Measurements from ENCODE around the gene KCNH5. TPM values are rescaled to one million over a fixed set of nuclear protein-coding genes. Genes with fewer than 3 reads are reported as not detected.
"Not testable (repeated sequence)": the region's sequence is repeated elsewhere in the genome, so short reads cannot be mapped to it uniquely, and the experiment has no call there.

The KCNH5 gene
- total RNA-seq, 1 donor from 2014 or later = not detected

GRCh38 chr14:62778852-62779251 is 266.4 kb downstream of the KCNH5 start:
- intact Hi-C loops (cut with DNase I) = no loop called here
- DNase-seq (ENCODE audit: low spot score) (no peak), ATAC-seq (no peak)

DNA sequence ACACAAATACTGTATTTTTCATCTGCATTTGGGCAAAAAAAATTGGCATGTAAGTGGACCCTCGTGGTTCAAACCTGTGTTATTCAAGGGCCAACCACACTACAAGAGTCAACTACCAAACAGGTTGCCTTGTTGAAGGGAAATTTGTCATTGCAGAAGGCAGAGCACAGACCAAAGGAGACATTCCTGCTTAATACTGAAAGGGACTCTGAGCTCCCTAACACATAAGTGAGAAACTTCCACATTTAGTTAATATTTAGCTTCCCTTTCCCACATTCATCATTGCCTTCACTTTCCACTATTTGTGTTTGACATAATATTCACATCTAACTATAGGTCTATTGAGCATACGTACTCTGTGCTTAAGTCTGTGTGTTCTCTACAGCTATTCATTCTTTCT is 266.9 kb downstream of the KCNH5 start:
- ATAC-seq (no peak), DNase-seq (ENCODE audit: low spot score) (no peak)
- intact Hi-C loops (cut with DNase I) = no loop called here

GRCh38 chr14:62777510-62777909 is 267.7 kb downstream of the KCNH5 start:
- intact Hi-C loops (cut with DNase I) = no loop called here
- no peak for ATAC-seq
- no peak for DNase-seq (ENCODE audit: low spot score)

DNA sequence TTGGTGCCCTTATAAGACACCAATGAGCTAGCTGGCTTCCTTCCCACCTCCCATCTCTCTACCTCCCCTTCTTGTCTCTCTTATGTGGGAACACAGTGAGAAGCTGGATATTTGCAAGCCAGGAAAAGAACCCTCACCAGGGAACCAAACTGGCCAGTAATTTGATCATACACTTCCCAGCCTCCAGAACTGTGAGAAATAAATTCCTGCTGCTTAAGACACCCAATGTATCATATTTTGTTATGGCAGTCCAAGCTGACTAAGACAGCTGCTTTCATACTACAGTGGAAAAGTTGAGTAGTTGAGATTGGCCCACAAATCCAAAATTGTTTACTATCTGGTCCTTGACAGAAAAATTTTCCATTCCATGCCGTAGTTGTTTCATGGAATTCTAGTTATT is 269.0 kb downstream of the KCNH5 start:
- ATAC-seq (no peak), DNase-seq (ENCODE audit: low spot score) (no peak)
- intact Hi-C loops (cut with DNase I) = no loop called here

DNA sequence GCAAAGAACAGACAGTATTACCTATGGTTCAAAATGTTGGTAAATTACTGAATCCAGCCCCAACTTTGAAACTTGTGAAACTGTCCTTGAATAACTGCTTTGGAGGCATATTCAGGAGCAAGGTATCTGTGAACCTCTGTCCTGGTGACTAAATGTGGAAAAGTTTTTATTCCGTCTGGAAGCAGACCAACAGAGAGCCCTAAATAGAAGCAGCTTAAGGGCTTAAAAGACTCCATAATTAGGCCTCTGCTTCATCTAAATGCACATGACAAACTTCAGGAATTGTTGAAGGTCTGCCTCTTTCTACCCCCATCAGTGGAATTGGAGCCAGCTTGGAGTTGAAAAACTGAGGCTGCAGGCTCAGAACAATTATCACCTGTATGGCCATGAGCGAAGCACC is 276.5 kb downstream of the KCNH5 start:
- DNase-seq (ENCODE audit: low spot score) = no peak
- intact Hi-C loops (cut with DNase I) = no loop called here
- ATAC-seq = no peak

DNA sequence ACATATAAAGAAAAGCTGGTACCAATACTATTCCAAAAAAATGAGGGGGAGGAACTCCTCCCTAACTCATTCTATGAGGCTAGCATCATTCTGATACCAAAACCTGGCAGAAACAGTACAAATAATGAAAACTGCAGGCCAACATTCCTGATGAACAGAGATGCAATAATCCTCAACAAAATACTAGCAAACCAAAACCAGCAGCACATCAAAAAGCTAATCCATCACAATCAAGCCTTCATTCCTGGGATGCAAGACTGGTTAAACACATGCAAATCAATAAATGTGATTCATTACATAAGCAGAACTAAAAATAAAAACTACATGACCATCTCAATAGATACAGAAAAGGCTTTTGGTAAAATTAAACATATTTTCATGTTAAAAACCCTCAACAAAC is 281.3 kb downstream of the KCNH5 start:
- no peak for DNase-seq (ENCODE audit: low spot score)
- ATAC-seq = no peak
- intact Hi-C loops (cut with DNase I) = no loop called here

GRCh38 chr14:62759796-62760195 is 285.5 kb downstream of the KCNH5 start:
- intact Hi-C loops (cut with DNase I) = no loop called here
- no peak for ATAC-seq

GRCh38 chr14:62746881-62747280 is 298.4 kb downstream of the KCNH5 start:
- ATAC-seq; intact Hi-C loops (cut with DNase I); DNase-seq (ENCODE audit: low spot score): not testable (repeated sequence)

More at GRCh38 chr14:62759796-62760195, 285.5 kb downstream of the KCNH5 start:
- DNase-seq (ENCODE audit: low spot score) = no peak

DNA sequence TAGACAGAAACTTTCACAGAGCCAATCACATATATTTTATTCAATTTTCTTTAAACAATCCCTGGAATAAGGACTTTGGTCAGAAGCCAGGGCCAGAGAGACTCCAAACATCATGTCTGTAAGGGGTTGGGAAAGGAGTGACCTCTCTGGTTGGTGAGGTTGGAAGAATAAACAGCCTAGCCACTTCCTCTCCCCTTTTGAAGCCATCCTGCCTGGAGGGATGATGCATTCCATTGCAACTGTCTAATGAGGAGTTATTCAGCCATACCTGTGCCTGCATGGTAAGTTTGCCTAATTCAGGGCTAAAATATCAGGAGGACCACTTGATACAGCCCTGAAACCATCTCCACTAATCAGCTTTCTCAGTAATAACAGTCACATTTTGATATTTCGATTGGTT is 299.8 kb downstream of the KCNH5 start:
- DNase-seq (ENCODE audit: low spot score) (no peak), ATAC-seq (no peak)
- intact Hi-C loops (cut with DNase I) = no loop called here

- no peak for ATAC-seq
- intact Hi-C loops (cut with DNase I) = no loop called here
- DNase-seq (ENCODE audit: low spot score) = no peak
Observed at GRCh38 chr14:62743560-62743959, 301.7 kb downstream of the KCNH5 start.

DNA sequence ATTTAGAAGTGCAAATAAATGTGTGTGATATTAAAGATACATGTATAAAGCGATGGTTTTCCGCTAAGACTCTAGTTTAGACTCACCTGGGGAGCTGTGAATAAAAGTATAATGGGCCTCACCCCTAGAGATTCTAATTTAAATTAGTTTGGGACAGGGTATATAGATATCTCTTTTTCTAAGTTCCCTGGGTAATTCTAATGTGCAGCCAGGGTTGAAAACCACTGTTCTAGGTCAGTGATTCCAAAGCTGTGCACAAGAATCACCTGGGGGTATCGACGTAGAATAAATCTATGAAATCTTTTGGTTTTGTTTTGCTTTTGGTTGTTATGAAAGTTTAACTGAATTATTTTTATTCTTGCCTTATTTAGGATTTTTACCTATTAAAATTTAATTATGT is 302.1 kb downstream of the KCNH5 start:
- no peak for ATAC-seq
- intact Hi-C loops (cut with DNase I) = no loop called here
- no peak for DNase-seq (ENCODE audit: low spot score)

- no peak for ATAC-seq
- no peak for DNase-seq (ENCODE audit: low spot score)
- intact Hi-C loops (cut with DNase I) = no loop called here
Observed at GRCh38 chr14:62739647-62740046, 305.6 kb downstream of the KCNH5 start.

DNA sequence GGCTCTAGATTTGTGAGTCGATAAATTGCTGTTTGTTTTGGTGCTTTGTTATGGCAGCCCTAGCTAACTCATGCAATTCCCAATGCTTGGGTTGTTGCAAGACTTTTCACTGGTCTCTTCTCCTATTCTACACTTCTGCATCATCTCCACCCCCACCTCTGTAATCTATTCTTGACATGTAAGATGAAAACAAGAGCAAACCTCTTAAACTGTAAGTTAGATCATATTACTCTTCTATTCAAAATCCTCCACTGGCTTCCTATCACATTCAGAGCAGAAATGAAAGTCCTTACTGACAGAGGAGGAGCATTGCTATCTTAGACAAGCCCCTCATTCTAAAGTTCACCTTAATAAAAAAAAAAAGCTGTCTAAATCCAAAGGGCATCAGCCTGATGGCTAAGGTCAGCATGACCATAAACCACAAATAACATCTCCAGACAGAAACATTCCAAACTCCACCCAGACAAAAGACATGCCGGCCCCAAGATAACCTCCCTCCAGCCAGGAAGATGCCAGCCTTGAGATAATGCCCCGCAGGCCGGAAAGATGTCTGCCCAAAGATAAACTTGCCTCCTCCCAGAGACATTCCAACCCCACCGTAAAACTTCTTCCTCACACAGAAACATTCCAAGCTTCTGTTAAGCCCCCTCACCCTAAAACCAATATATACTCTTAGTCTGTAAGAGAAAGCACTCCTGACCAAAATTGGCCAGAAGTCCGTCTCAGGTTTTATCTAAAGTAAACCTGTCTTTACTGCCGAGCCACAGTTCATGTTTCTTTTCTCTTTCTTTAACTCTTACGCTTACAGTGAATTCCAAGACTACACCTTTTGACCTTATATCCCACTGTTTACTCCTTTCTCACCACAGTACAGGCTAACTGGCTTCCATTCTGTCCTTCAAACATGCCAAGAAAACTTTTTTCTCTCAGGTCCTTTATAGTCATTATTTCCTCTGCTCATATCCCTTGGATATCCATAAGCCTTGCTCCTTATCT is 308.9 kb downstream of the KCNH5 start:
- intact Hi-C loops (cut with DNase I) = no loop called here

GRCh38 chr14:62734831-62735230 is 310.4 kb downstream of the KCNH5 start:
- ATAC-seq = no peak

More for the DNA sequence above, 308.9 kb downstream of the KCNH5 start:
- DNase-seq (ENCODE audit: low spot score) (no peak), ATAC-seq (no peak)

DNA sequence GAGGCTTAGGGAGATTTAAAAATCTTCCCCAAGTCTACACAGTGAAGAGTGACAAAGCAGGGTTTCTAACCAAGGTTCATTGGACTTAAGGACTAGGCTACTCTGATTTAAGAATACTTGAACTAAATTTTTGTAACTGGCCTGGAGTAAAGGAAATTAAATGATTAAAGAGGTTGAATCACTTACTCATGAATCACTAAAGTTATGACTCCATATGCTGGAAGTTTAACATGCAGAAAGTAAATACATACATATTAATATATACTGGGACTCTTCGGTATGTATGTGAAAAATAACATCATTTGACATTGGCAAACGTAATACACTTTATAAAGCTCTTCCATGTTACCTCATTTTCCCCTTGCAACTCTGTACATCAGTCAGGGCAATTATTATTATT is 322.9 kb downstream of the KCNH5 start:
- intact Hi-C loops (cut with DNase I) = no loop called here
- no peak for DNase-seq (ENCODE audit: low spot score)

More at GRCh38 chr14:62734831-62735230, 310.4 kb downstream of the KCNH5 start:
- DNase-seq (ENCODE audit: low spot score) = no peak
- intact Hi-C loops (cut with DNase I) = no loop called here

DNA sequence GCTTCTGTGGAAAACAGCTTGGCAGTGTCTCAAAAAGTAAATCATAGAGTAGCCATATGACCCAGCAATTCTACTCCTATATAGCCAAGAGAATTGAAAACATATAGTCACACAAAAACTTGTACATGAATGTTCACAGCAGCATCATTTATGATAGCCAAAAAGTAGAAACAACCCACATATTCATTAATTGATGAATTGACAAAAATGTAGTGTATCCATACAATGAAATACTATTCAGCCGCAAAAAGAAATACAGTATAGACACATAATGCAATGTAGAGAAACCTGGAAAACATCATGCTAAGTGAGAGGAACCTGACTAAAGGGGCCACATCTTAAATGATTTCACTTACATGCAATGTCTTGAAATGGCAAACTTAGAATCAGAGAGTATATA is 326.6 kb downstream of the KCNH5 start:
- DNase-seq (ENCODE audit: low spot score) (no peak), ATAC-seq (no peak)
- intact Hi-C loops (cut with DNase I) = no loop called here

More for the DNA sequence above, 322.9 kb downstream of the KCNH5 start:
- no peak for ATAC-seq

- DNase-seq (ENCODE audit: low spot score) (no peak), ATAC-seq (no peak)
- intact Hi-C loops (cut with DNase I) = no loop called here
Observed at GRCh38 chr14:62711351-62712023, 333.8 kb downstream of the KCNH5 start.

DNA sequence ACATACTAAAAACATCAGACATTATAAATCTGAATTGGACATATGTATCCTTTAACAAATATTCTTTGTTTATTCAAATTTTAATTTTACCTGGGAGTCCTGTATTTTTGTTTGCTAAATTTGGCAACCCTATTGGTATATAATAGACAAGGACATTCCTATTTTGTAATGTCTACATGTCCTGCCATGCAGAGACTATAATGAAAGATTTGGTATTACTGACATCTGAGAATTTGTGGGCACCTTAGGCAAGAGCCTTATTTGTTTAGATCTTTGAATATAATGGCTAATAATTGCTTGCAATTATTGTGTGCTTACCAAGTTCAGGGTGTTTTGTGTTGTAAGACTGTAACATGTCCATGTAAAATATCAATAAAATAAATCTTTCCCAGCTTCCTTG is 334.4 kb downstream of the KCNH5 start:
- intact Hi-C loops (cut with DNase I) = no loop called here
- DNase-seq (ENCODE audit: low spot score) (no peak), ATAC-seq (no peak)

GRCh38 chr14:62709773-62710172 is 335.5 kb downstream of the KCNH5 start:
- no peak for ATAC-seq
- intact Hi-C loops (cut with DNase I) = no loop called here
- DNase-seq (ENCODE audit: low spot score) = no peak

- intact Hi-C loops (cut with DNase I) = no loop called here
Observed at GRCh38 chr14:62706217-62706616, 339.0 kb downstream of the KCNH5 start.

More at GRCh38 chr14:62706217-62706616, 339.0 kb downstream of the KCNH5 start:
- ATAC-seq (no peak), DNase-seq (ENCODE audit: low spot score) (no peak)

Data from sciatic nerve (tissue), 2 donors.